ENCODE results near the gene HLA-DRB1.
"Not testable (repeated sequence)": the region's sequence is repeated elsewhere in the genome, so short reads cannot be mapped to it uniquely, and the experiment has no call there.

Gene HLA-DRB1

DNA sequence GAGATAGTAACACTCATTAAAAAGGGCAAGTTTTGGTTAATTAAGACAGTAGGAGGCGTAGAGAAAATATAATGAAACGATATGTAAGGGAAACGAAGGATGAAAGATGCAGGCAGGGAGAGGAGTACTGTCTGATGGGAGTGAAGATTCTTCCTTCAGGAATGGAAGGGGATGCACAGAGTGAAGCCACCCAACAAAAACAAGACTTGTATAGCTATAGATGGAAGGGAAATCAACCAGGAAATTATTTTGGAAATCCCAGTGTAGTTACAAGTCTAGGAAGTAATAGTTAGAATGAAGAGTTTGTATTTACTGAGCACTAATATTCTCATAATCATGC, 19.7 kb upstream of the HLA-DRB1 start:
- Histone ChIP-seq H3K4me3 (ENCODE audit: low read length) (no peak overlapping the region), H3K9me3 (ENCODE audit: control insufficient read depth, insufficient read depth, low read length) (no peaks in the 10 kb centered on the region), H3K27me3 (ENCODE audit: control insufficient read depth, insufficient read depth, low read length) (no peaks in the 10 kb centered on the region), H3K4me1 (ENCODE audit: control insufficient read depth, insufficient read depth, low read length) (peaks cover 1% of the 10 kb centered on the region; the same call in 1 of the 2 replicates), H3K36me3 (ENCODE audit: control insufficient read depth, insufficient read depth, low read length) (no peaks in the 10 kb centered on the region), H3K27ac (ENCODE audit: low read length) (no peak overlapping the region)
- no CpG with 5 or more reads among the region's 3 CpGs for WGBS (ENCODE audit: insufficient coverage, insufficient read length)
- DNase-seq (ENCODE audit: low read depth, low spot score) = no peak

DNA sequence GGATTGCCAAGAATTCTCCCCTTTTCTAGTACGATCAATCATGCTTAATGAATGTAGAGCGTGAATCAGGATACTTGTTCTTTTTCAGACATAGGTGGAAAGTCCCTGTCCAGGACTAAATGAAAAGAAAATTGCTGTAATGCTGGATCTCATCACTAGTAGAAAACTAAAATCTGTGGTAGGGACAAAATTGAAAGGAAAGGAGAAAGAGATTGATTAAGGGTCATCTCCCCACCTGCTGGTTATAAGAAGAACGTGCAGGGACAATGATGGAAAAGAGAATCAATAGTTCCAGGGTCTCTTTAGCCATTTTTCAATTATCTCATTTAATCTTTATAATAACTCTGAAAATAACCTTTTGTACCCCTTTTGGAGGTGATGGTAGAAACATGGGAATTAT, 18.7 kb upstream of the HLA-DRB1 start:
- Histone ChIP-seq H3K4me3 (ENCODE audit: low read length) (no peak overlapping the region), H3K9me3 (ENCODE audit: control insufficient read depth, insufficient read depth, low read length) (no peaks in the 10 kb centered on the region), H3K36me3 (ENCODE audit: control insufficient read depth, insufficient read depth, low read length) (no peaks in the 10 kb centered on the region), H3K27ac (ENCODE audit: low read length) (no peak overlapping the region), H3K4me1 (ENCODE audit: control insufficient read depth, insufficient read depth, low read length) (peaks cover 1% of the 10 kb centered on the region; the same call in 1 of the 2 replicates), H3K27me3 (ENCODE audit: control insufficient read depth, insufficient read depth, low read length) (no peaks in the 10 kb centered on the region)
- no CpG with 5 or more reads among the region's 3 CpGs for WGBS (ENCODE audit: insufficient coverage, insufficient read length)
- DNase-seq (ENCODE audit: low read depth, low spot score) = no peak

GRCh38 chr6:32607988-32608298, 18.3 kb upstream of the HLA-DRB1 start:
- H3K36me3 ChIP-seq (ENCODE audit: control insufficient read depth, insufficient read depth, low read length) = no peaks in the 10 kb centered on the region
- H3K9me3 ChIP-seq (ENCODE audit: control insufficient read depth, insufficient read depth, low read length) = no peaks in the 10 kb centered on the region
- no peaks in the 10 kb centered on the region for H3K27me3 ChIP-seq (ENCODE audit: control insufficient read depth, insufficient read depth, low read length)
- no peak overlapping the region for H3K4me3 ChIP-seq (ENCODE audit: low read length)
- DNase-seq (ENCODE audit: low read depth, low spot score) = no peak
- no peak overlapping the region for H3K27ac ChIP-seq (ENCODE audit: low read length)
- H3K4me1 ChIP-seq (ENCODE audit: control insufficient read depth, insufficient read depth, low read length) = peaks cover 1% of the 10 kb centered on the region; the same call in 1 of the 2 replicates
- no CpG with 5 or more reads among the region's 2 CpGs for WGBS (ENCODE audit: insufficient coverage, insufficient read length)

- no CpG with 5 or more reads among the region's 4 CpGs for WGBS (ENCODE audit: insufficient coverage, insufficient read length)
- no peaks in the 10 kb centered on the region for H3K36me3 ChIP-seq (ENCODE audit: control insufficient read depth, insufficient read depth, low read length)
- no peak overlapping the region for H3K27ac ChIP-seq (ENCODE audit: low read length)
- H3K4me1 ChIP-seq (ENCODE audit: control insufficient read depth, insufficient read depth, low read length) = peaks cover 1% of the 10 kb centered on the region; the same call in 1 of the 2 replicates
- H3K4me3 ChIP-seq (ENCODE audit: low read length) = no peak overlapping the region
- H3K27me3 ChIP-seq (ENCODE audit: control insufficient read depth, insufficient read depth, low read length) = no peaks in the 10 kb centered on the region
- no peak for DNase-seq (ENCODE audit: low read depth, low spot score)
- no peaks in the 10 kb centered on the region for H3K9me3 ChIP-seq (ENCODE audit: control insufficient read depth, insufficient read depth, low read length)
These were observed 17.8 kb upstream of the HLA-DRB1 start for GRCh38 chr6:32607263-32607987.

GRCh38 chr6:32604434-32604877, 14.8 kb upstream of the HLA-DRB1 start:
- Histone ChIP-seq H3K4me1 (ENCODE audit: control insufficient read depth, insufficient read depth, low read length) (no peaks in the 10 kb centered on the region), H3K36me3 (ENCODE audit: control insufficient read depth, insufficient read depth, low read length) (no peaks in the 10 kb centered on the region), H3K9me3 (ENCODE audit: control insufficient read depth, insufficient read depth, low read length) (no peaks in the 10 kb centered on the region), H3K27me3 (ENCODE audit: control insufficient read depth, insufficient read depth, low read length) (no peaks in the 10 kb centered on the region), H3K4me3 (ENCODE audit: low read length) (no peak overlapping the region), H3K27ac (ENCODE audit: low read length) (no peak overlapping the region)
- DNase-seq (ENCODE audit: low read depth, low spot score) = no peak
- no CpG with 5 or more reads among the region's 3 CpGs for WGBS (ENCODE audit: insufficient coverage, insufficient read length)

GRCh38 chr6:32603888-32604287, 14.2 kb upstream of the HLA-DRB1 start:
- no peak overlapping the region for H3K27ac ChIP-seq (ENCODE audit: low read length)
- no peaks in the 10 kb centered on the region for H3K27me3 ChIP-seq (ENCODE audit: control insufficient read depth, insufficient read depth, low read length)
- H3K4me3 ChIP-seq (ENCODE audit: low read length) = no peak overlapping the region
- no peak for DNase-seq (ENCODE audit: low read depth, low spot score)
- no peaks in the 10 kb centered on the region for H3K4me1 ChIP-seq (ENCODE audit: control insufficient read depth, insufficient read depth, low read length)
- no peaks in the 10 kb centered on the region for H3K36me3 ChIP-seq (ENCODE audit: control insufficient read depth, insufficient read depth, low read length)
- no CpG with 5 or more reads among the region's 3 CpGs for WGBS (ENCODE audit: insufficient coverage, insufficient read length)
- no peaks in the 10 kb centered on the region for H3K9me3 ChIP-seq (ENCODE audit: control insufficient read depth, insufficient read depth, low read length)

- no CpG with 5 or more reads among the region's 5 CpGs for WGBS (ENCODE audit: insufficient coverage, insufficient read length)
- H3K27me3 ChIP-seq (ENCODE audit: control insufficient read depth, insufficient read depth, low read length) = no peaks in the 10 kb centered on the region
- no peaks in the 10 kb centered on the region for H3K9me3 ChIP-seq (ENCODE audit: control insufficient read depth, insufficient read depth, low read length)
- no peak overlapping the region for H3K27ac ChIP-seq (ENCODE audit: low read length)
- no peaks in the 10 kb centered on the region for H3K4me1 ChIP-seq (ENCODE audit: control insufficient read depth, insufficient read depth, low read length)
- no peaks in the 10 kb centered on the region for H3K36me3 ChIP-seq (ENCODE audit: control insufficient read depth, insufficient read depth, low read length)
- no peak for DNase-seq (ENCODE audit: low read depth, low spot score)
- H3K4me3 ChIP-seq (ENCODE audit: low read length) = no peak overlapping the region
These were observed 13.6 kb upstream of the HLA-DRB1 start for GRCh38 chr6:32603222-32603621.

DNA sequence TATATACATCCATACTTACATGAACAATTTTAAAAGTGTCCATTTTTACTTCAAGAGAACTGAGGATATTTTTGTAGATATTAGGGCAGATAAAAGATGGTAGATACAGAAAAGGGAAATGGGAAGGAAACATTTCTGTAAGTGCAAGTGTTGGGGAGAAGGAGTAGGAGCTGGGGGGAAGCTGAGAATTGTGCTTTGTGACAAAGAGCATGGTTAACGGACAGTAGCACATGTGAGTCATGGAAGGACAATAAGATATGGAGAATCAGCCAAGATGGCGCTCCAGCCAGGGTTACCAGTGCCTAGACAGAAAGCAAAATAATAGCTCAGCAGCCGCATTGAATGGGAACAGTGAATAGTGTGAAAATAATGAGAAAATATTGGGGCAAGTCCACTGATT, 12.7 kb upstream of the HLA-DRB1 start:
- H3K27ac ChIP-seq (ENCODE audit: low read length) = no peak overlapping the region
- H3K27me3 ChIP-seq (ENCODE audit: control insufficient read depth, insufficient read depth, low read length) = no peaks in the 10 kb centered on the region
- H3K4me1 ChIP-seq (ENCODE audit: control insufficient read depth, insufficient read depth, low read length) = no peaks in the 10 kb centered on the region
- no peak for DNase-seq (ENCODE audit: low read depth, low spot score)
- no peaks in the 10 kb centered on the region for H3K36me3 ChIP-seq (ENCODE audit: control insufficient read depth, insufficient read depth, low read length)
- WGBS (ENCODE audit: insufficient coverage, insufficient read length) = no CpG with 5 or more reads among the region's 3 CpGs
- no peak overlapping the region for H3K4me3 ChIP-seq (ENCODE audit: low read length)
- H3K9me3 ChIP-seq (ENCODE audit: control insufficient read depth, insufficient read depth, low read length) = no peaks in the 10 kb centered on the region

GRCh38 chr6:32597024-32597423, 7.4 kb upstream of the HLA-DRB1 start:
- Histone ChIP-seq H3K27me3 (ENCODE audit: control insufficient read depth, insufficient read depth, low read length) (no peaks in the 10 kb centered on the region), H3K27ac (ENCODE audit: low read length) (no peak overlapping the region), H3K4me1 (ENCODE audit: control insufficient read depth, insufficient read depth, low read length) (no peaks in the 10 kb centered on the region), H3K36me3 (ENCODE audit: control insufficient read depth, insufficient read depth, low read length) (no peaks in the 10 kb centered on the region), H3K9me3 (ENCODE audit: control insufficient read depth, insufficient read depth, low read length) (no peaks in the 10 kb centered on the region), H3K4me3 (ENCODE audit: low read length) (no peak overlapping the region)
- DNase-seq (ENCODE audit: low read depth, low spot score) = no peak

DNA sequence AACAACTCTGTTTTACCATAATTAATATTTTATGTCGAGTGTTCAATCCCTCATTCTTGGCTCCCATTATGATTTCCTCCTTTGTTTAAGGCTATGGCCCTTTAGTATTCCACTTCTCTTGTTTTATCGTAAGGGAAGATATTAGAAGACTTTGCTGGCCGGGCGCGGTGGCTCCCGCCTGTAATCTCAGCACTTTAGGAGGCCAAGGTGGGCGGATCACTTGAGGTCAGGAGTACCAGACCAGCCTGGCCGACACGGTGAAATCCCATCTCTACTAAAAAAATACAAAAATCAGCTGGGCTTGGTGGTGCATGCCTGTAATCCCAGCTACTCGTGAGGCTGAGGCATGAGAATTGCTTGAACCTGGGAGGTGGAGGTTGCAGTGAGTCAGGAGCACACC, 1.1 kb upstream of the HLA-DRB1 start:
- WGBS (ENCODE audit: insufficient coverage, insufficient read length) = no CpG with 5 or more reads among the region's 10 CpGs
- H3K27me3 ChIP-seq (ENCODE audit: control insufficient read depth, insufficient read depth, low read length) = not testable (repeated sequence)

DNA sequence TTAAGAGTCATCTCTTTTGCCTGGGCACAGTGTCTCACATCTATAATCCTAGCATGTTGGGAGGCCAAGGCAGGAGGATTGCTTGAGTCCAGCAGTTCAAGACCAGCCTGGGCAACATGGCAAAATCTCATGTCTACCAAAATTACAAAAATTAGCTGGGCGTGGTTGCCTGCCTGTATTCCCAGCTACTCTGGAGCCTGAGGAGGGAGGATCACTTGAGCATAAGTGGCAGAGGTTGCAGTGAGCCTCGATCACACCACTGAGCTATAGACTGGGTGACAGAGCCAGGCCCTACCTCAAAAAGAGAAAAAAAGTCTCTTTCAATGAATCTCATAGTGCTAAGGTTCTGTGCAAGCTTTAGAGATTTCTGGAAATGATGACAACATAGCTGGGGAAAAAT, 1.5 kb downstream of the HLA-DRB1 start:
- Histone ChIP-seq H3K4me3 (ENCODE audit: low read length) (no peak overlapping the region), H3K27me3 (ENCODE audit: control insufficient read depth, insufficient read depth, low read length) (no peaks in the 10 kb centered on the region), H3K27ac (ENCODE audit: low read length) (no peak overlapping the region), H3K36me3 (ENCODE audit: control insufficient read depth, insufficient read depth, low read length) (no peaks in the 10 kb centered on the region), H3K9me3 (ENCODE audit: control insufficient read depth, insufficient read depth, low read length) (no peaks in the 10 kb centered on the region), H3K4me1 (ENCODE audit: control insufficient read depth, insufficient read depth, low read length) (peaks cover 2% of the 10 kb centered on the region; the same call in 1 of the 2 replicates)
- no peak for DNase-seq (ENCODE audit: low read depth, low spot score)
- WGBS (ENCODE audit: insufficient coverage, insufficient read length) = no CpG with 5 or more reads among the region's 2 CpGs

More for the DNA sequence above, 1.1 kb upstream of the HLA-DRB1 start:
- H3K9me3 ChIP-seq (ENCODE audit: control insufficient read depth, insufficient read depth, low read length); H3K36me3 ChIP-seq (ENCODE audit: control insufficient read depth, insufficient read depth, low read length); H3K27ac ChIP-seq (ENCODE audit: low read length); H3K4me3 ChIP-seq (ENCODE audit: low read length); DNase-seq (ENCODE audit: low read depth, low spot score); H3K4me1 ChIP-seq (ENCODE audit: control insufficient read depth, insufficient read depth, low read length): not testable (repeated sequence)

Measured in iPS DF 6.9 (cell line).